Testis (tissue), 2 donors: Measurements from ENCODE around the gene GPR89A.

Source experiments
- CTCF ChIP-seq, 3 experiments: fragments of 450-650 bp in 2 of 3; fragments of 200-600 bp in 1 of 3; sonication (generic) in 1 of 3; IDR thresholded peaks; one replicate each; pipeline ENCODE4 v1.5.1; 2016 to 2019; ENCODE audit warnings: antibody characterized with exemption in 3 of 3, mild to moderate bottlenecking in 2 of 3, moderate library complexity in 1 of 3
- POLR2A ChIP-seq: fragments of 450-650 bp; IDR thresholded peaks from one replicate; pipeline ENCODE4 v1.6.1; 2017; ENCODE audit warnings: antibody characterized with exemption, mild to moderate bottlenecking, moderate library complexity

GRCh38 chr1:145702826-145703225 is 95.0 kb downstream of the GPR89A start:
- TF ChIP-seq CTCF (IDR thresholded peaks at IDR 0.05) = no peak
- TF ChIP-seq POLR2A = no peak
